Fibroblast of lung (primary cell): ENCODE data around the gene NAT16. TPM values are rescaled to one million over a fixed set of nuclear protein-coding genes. Genes with fewer than 3 reads are reported as not detected.

Experiments used
- DNase-seq, 2 donors: peaks; one replicate each; pipeline versions ENCODE4 v3.0.0 to v3.0.0-alpha.2; 2010; ENCODE audit warnings: low read depth in 2 of 2
- H2AFZ ChIP-seq: 2 replicates; pipeline ENCODE4 v1.5.1; 2012; ENCODE audit warnings: low read length, control low read depth, inconsistent platforms
- H3K27ac ChIP-seq: 2 replicates; pipeline ENCODE4 v1.5.1; 2011; ENCODE audit warnings: low read length, control low read depth; ENCODE audit not compliant: insufficient read depth
- H3K27me3 ChIP-seq: 2 replicates; pipeline ENCODE4 v1.5.1; 2011; ENCODE audit warnings: mild to moderate bottlenecking, low read length; ENCODE audit not compliant: control insufficient read depth, insufficient read depth
- H3K36me3 ChIP-seq: 2 replicates; pipeline ENCODE4 v1.5.1; 2011; ENCODE audit warnings: low read length; ENCODE audit not compliant: control insufficient read depth, insufficient read depth
- H3K4me1 ChIP-seq: 2 replicates; pipeline ENCODE4 v1.5.1; 2011; ENCODE audit warnings: low read length; ENCODE audit not compliant: control insufficient read depth, insufficient read depth; ENCODE audit errors: extremely low read depth
- H3K4me2 ChIP-seq: 2 replicates; pipeline ENCODE4 v1.5.1; 2011; ENCODE audit warnings: low read length, control low read depth; ENCODE audit not compliant: insufficient read depth; ENCODE audit errors: extremely low read depth
- H3K4me3 ChIP-seq, 4 experiments: fragments of 200-600 bp in 1 of 4; sonication (generic) in 1 of 4; replicated peaks in 1 of 4; 2 replicates each; pipeline ENCODE4 v1.5.1; 2011 to 2016; ENCODE audit warnings: low read length in 4 of 4, low read depth in 3 of 4, mild to moderate bottlenecking in 3 of 4, control low read depth in 2 of 4, inconsistent platforms in 1 of 4, mixed read lengths in 1 of 4; ENCODE audit not compliant: insufficient read depth in 1 of 4; ENCODE audit errors: control extremely low read depth in 1 of 4
- H3K79me2 ChIP-seq: 2 replicates; pipeline ENCODE4 v1.5.1; 2012; ENCODE audit warnings: mild to moderate bottlenecking, low read length, inconsistent platforms; ENCODE audit not compliant: control insufficient read depth, insufficient read depth
- H3K9ac ChIP-seq: 2 replicates; pipeline ENCODE4 v1.5.1; 2011; ENCODE audit warnings: mild to moderate bottlenecking, low read length, control low read depth; ENCODE audit not compliant: insufficient read depth
- H3K9me3 ChIP-seq: 2 replicates; pipeline ENCODE4 v1.5.1; 2012; ENCODE audit warnings: low read depth, low read length; ENCODE audit not compliant: control insufficient read depth, insufficient read depth
- H4K20me1 ChIP-seq: 2 replicates; pipeline ENCODE4 v1.5.1; 2011; ENCODE audit warnings: low read length; ENCODE audit not compliant: control insufficient read depth, insufficient read depth; ENCODE audit errors: extremely low read depth
- CTCF ChIP-seq, 2 donors: IDR thresholded peaks in 1 of 2; conservative IDR thresholded peaks in 1 of 2; 1 replicate in 1 of 2; 2 replicates in 1 of 2; pipeline ENCODE4 v1.5.1; 2011 to 2012; ENCODE audit warnings: low read length in 2 of 2, control low read depth in 1 of 2, inconsistent platforms in 1 of 2, low read depth in 1 of 2, mild to moderate bottlenecking in 1 of 2
- EZH2 ChIP-seq: IDR thresholded peaks from 2 replicates; pipeline ENCODE4 v1.5.1; 2012; ENCODE audit warnings: low read length, control low read depth, mild to moderate bottlenecking; ENCODE audit errors: missing control alignments
- polyA plus RNA-seq, 2 donors: library from polyadenylated mRNA; depleted of rRNA in 1 of 2; stranded (reverse) in 1 of 2; unstranded in 1 of 2; fragments of >200 nt; gene quantifications; 2 replicates each; pipeline ENCODE4 v1.2.1, GENCODE V29; 2011 to 2012; ENCODE audit warnings: missing spikeins in 1 of 2
- total RNA-seq: library from RNA; depleted of rRNA; stranded (reverse); fragments of >200 nt; gene quantifications from 2 replicates; pipeline ENCODE4 v1.2.1, GENCODE V29; 2014

The NAT16 gene
- total and polyA plus RNA-seq, 2 donors (not counting 1 experiment from before 2014, with no cell fraction given), result not detected

- Histone ChIP-seq H4K20me1 (peaks cover 2% of the 10 kb centered on the region), H2AFZ (no peak overlapping the region), H3K27ac (no peak overlapping the region), H3K4me1 (peaks cover 23% of the 10 kb centered on the region), H3K4me3 (no peak overlapping the region), H3K9ac (no peak overlapping the region), H3K36me3 (no peaks in the 10 kb centered on the region), H3K27me3 (peaks cover 66% of the 10 kb centered on the region), H3K4me2 (no peak overlapping the region), H3K9me3 (no peaks in the 10 kb centered on the region), H3K79me2 (no peaks in the 10 kb centered on the region)
- no peak for DNase-seq
- TF ChIP-seq CTCF (conservative IDR thresholded peaks at IDR 0.05 in 1 of 2, IDR thresholded peaks at IDR 0.05 in 1 of 2; ENCODE audit: low read depth in 1 of 2, low read length in 2 of 2), result no peak
- TF ChIP-seq EZH2, result peak; percentile 82
Observed at GRCh38 chr7:101170617-101171441, 9.3 kb downstream of the NAT16 start.

- peaks cover 25% of the 10 kb centered on the region for H3K4me1 ChIP-seq
- H3K36me3 ChIP-seq, result no peaks in the 10 kb centered on the region
- no peak overlapping the region for H3K9ac ChIP-seq
- H3K27ac ChIP-seq, result no peak overlapping the region
- peak; percentile 88 to 97 for TF ChIP-seq CTCF (conservative IDR thresholded peaks at IDR 0.05 in 1 of 2, IDR thresholded peaks at IDR 0.05 in 1 of 2; ENCODE audit: low read depth in 1 of 2, low read length in 2 of 2)
- no peak for TF ChIP-seq EZH2
- peak overlapping the region; percentile 78 for H3K4me2 ChIP-seq
- H4K20me1 ChIP-seq, result peaks cover 2% of the 10 kb centered on the region
- peak; percentile 53 to 56 for DNase-seq
- peaks cover 63% of the 10 kb centered on the region for H3K27me3 ChIP-seq
- H2AFZ ChIP-seq, result no peak overlapping the region
- H3K4me3 ChIP-seq, result peak overlapping the region in 1 of 4 experiments; percentile 20
- no peaks in the 10 kb centered on the region for H3K79me2 ChIP-seq
- H3K9me3 ChIP-seq, result no peaks in the 10 kb centered on the region
Observed at GRCh38 chr7:101169838-101170551, 10.1 kb downstream of the NAT16 start.

GRCh38 chr7:101169110-101169837, 10.8 kb downstream of the NAT16 start:
- no peak for DNase-seq
- H3K27ac ChIP-seq, result no peak overlapping the region
- H3K4me2 ChIP-seq, result peak overlapping the region; percentile 78
- H3K9me3 ChIP-seq, result no peaks in the 10 kb centered on the region
- no peaks in the 10 kb centered on the region for H3K79me2 ChIP-seq
- peaks cover 2% of the 10 kb centered on the region for H4K20me1 ChIP-seq
- peaks cover 65% of the 10 kb centered on the region for H3K27me3 ChIP-seq
- H3K4me3 ChIP-seq, result peak overlapping the region in 2 of 4 experiments; percentile 4 to 20
- H3K9ac ChIP-seq, result no peak overlapping the region
- no peak for TF ChIP-seq EZH2
- no peak for TF ChIP-seq CTCF (conservative IDR thresholded peaks at IDR 0.05 in 1 of 2, IDR thresholded peaks at IDR 0.05 in 1 of 2; ENCODE audit: low read depth in 1 of 2, low read length in 2 of 2)
- no peaks in the 10 kb centered on the region for H3K36me3 ChIP-seq
- peaks cover 25% of the 10 kb centered on the region for H3K4me1 ChIP-seq
- H2AFZ ChIP-seq, result no peak overlapping the region
